ENCODE measurements around the gene UTP11.
"Not testable (repeated sequence)": the region's sequence is repeated elsewhere in the genome, so short reads cannot be mapped to it uniquely, and the experiment has no call there.

UTP11 gene

GRCh38 chr1:38029685-38030511, 17.4 kb downstream of the UTP11 start:
- no peak overlapping the region for H3K4me3 ChIP-seq (replicated peaks; ENCODE audit: insufficient read depth, low read length)
- H3K27ac ChIP-seq (replicated peaks), result no peak overlapping the region
- DNase-seq (ENCODE audit: low read depth in 1 of 2, low spot score in 1 of 2), result no peak

GRCh38 chr1:38030596-38031512, 18.3 kb downstream of the UTP11 start:
- TF ChIP-seq SPI1 (IDR thresholded peaks at IDR 0.05; ENCODE audit: borderline replicate concordance, low read depth), result no peak
- TF ChIP-seq POLR2AphosphoS5 (IDR thresholded peaks at IDR 0.05; ENCODE audit: low read depth), result no peak
- no peak for TF ChIP-seq GABPA (IDR thresholded peaks at IDR 0.05; ENCODE audit: low read depth)
- TF ChIP-seq REST (IDR thresholded peaks at IDR 0.05; ENCODE audit: insufficient replicate concordance, low read depth), result no peak
- TF ChIP-seq CTCF (IDR thresholded peaks at IDR 0.05; ENCODE audit: insufficient read depth, low read length), result no peak
- Histone ChIP-seq H3K4me3 (replicated peaks; ENCODE audit: insufficient read depth, low read length) (no peak overlapping the region), H3K27me3 (ENCODE audit: insufficient read depth, poor library complexity, severe bottlenecking) (no peaks in the 10 kb centered on the region), H3K27ac (replicated peaks) (no peak overlapping the region)
- no peak for DNase-seq (ENCODE audit: low read depth in 1 of 2, low spot score in 1 of 2)

More at GRCh38 chr1:38029685-38030511, 17.4 kb downstream of the UTP11 start:
- TF ChIP-seq POLR2AphosphoS5 (IDR thresholded peaks at IDR 0.05; ENCODE audit: low read depth) (no peak), CTCF (IDR thresholded peaks at IDR 0.05; ENCODE audit: insufficient read depth, low read length) (no peak), GABPA (IDR thresholded peaks at IDR 0.05; ENCODE audit: low read depth) (no peak), REST (IDR thresholded peaks at IDR 0.05; ENCODE audit: insufficient replicate concordance, low read depth) (no peak), SPI1 (IDR thresholded peaks at IDR 0.05; ENCODE audit: borderline replicate concordance, low read depth) (no peak)
- no peaks in the 10 kb centered on the region for H3K27me3 ChIP-seq (ENCODE audit: insufficient read depth, poor library complexity, severe bottlenecking)

- no peak for TF ChIP-seq POLR2AphosphoS5 (IDR thresholded peaks at IDR 0.05; ENCODE audit: low read depth)
- no peak for TF ChIP-seq GABPA (IDR thresholded peaks at IDR 0.05; ENCODE audit: low read depth)
- TF ChIP-seq REST (IDR thresholded peaks at IDR 0.05; ENCODE audit: insufficient replicate concordance, low read depth), result no peak
- no peak for TF ChIP-seq CTCF (IDR thresholded peaks at IDR 0.05; ENCODE audit: insufficient read depth, low read length)
- TF ChIP-seq SPI1 (IDR thresholded peaks at IDR 0.05; ENCODE audit: borderline replicate concordance, low read depth), result no peak
- Histone ChIP-seq H3K27ac (replicated peaks) (no peak overlapping the region), H3K27me3 (ENCODE audit: insufficient read depth, poor library complexity, severe bottlenecking) (no peaks in the 10 kb centered on the region), H3K4me3 (replicated peaks; ENCODE audit: insufficient read depth, low read length) (no peak overlapping the region)
- DNase-seq (ENCODE audit: low read depth in 1 of 2, low spot score in 1 of 2), result no peak
These were observed 19.0 kb downstream of the UTP11 start for GRCh38 chr1:38031513-38031866.

GRCh38 chr1:38032992-38033391, 20.5 kb downstream of the UTP11 start:
- not testable (repeated sequence) for H3K27me3 ChIP-seq (ENCODE audit: insufficient read depth, poor library complexity, severe bottlenecking); DNase-seq (ENCODE audit: low read depth in 1 of 2, low spot score in 1 of 2); H3K27ac ChIP-seq (replicated peaks); H3K4me3 ChIP-seq (replicated peaks; ENCODE audit: insufficient read depth, low read length)

Measured in HL-60 (cell line).